ENCODE measurements around the gene KCTD1.
A peak's percentile ranks its signal among the peaks of the same experiment; 100 is the strongest.

The KCTD1 gene

GRCh38 chr18:26545335-26546123, 2.8 kb downstream of the KCTD1 start:
- TF ChIP-seq EGR1 (IDR thresholded peaks at IDR 0.05) (no peak), RAD21 (IDR thresholded peaks at IDR 0.05; ENCODE audit: low read depth) (no peak), EP300 (IDR thresholded peaks at IDR 0.05; ENCODE audit: borderline replicate concordance) (no peak)

DNA sequence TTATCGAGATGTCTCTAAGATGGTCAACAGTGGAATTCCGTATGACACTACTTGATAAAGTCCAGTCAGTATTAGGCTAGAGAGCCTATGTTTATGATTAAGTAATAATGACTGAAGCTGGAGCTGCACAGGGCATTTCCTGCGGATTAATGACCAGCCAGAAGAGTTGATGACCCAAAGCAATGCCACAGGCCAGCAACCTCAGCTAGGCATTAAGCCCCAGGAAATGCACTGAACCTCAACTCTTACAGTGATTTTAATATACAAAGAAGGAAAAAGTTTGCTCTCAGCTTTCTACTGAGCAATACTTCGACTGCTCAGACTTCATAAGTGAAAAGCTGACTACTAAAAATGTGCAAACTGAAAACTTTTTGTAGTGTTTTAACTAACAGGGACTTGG, 3.9 kb downstream of the KCTD1 start:
- 0 out of 2 replicates have a peak, but pooled peaks have one; percentile 4 for TF ChIP-seq TCF12 (IDR thresholded peaks at IDR 0.05; ENCODE audit: low read depth)
- TF ChIP-seq TAF1 (IDR thresholded peaks at IDR 0.05; ENCODE audit: low read depth) = no peak

- TF ChIP-seq YY1 (IDR thresholded peaks at IDR 0.05; ENCODE audit: low read depth) = no peak
- no peak for TF ChIP-seq TEAD4 (IDR thresholded peaks at IDR 0.05)
- no peak for TF ChIP-seq MAX (IDR thresholded peaks at IDR 0.05)
- no peak for TF ChIP-seq EP300 (IDR thresholded peaks at IDR 0.05; ENCODE audit: borderline replicate concordance)
- no peak for TF ChIP-seq CEBPB (IDR thresholded peaks at IDR 0.05)
- TF ChIP-seq FOXM1 (IDR thresholded peaks at IDR 0.05; ENCODE audit: borderline replicate concordance, low read depth) = no peak
- TF ChIP-seq, protein P1, sequence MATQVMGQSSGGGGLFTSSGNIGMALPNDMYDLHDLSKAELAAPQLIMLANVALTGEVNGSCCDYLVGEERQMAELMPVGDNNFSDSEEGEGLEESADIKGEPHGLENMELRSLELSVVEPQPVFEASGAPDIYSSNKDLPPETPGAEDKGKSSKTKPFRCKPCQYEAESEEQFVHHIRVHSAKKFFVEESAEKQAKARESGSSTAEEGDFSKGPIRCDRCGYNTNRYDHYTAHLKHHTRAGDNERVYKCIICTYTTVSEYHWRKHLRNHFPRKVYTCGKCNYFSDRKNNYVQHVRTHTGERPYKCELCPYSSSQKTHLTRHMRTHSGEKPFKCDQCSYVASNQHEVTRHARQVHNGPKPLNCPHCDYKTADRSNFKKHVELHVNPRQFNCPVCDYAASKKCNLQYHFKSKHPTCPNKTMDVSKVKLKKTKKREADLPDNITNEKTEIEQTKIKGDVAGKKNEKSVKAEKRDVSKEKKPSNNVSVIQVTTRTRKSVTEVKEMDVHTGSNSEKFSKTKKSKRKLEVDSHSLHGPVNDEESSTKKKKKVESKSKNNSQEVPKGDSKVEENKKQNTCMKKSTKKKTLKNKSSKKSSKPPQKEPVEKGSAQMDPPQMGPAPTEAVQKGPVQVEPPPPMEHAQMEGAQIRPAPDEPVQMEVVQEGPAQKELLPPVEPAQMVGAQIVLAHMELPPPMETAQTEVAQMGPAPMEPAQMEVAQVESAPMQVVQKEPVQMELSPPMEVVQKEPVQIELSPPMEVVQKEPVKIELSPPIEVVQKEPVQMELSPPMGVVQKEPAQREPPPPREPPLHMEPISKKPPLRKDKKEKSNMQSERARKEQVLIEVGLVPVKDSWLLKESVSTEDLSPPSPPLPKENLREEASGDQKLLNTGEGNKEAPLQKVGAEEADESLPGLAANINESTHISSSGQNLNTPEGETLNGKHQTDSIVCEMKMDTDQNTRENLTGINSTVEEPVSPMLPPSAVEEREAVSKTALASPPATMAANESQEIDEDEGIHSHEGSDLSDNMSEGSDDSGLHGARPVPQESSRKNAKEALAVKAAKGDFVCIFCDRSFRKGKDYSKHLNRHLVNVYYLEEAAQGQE (IDR thresholded peaks at IDR 0.05; ENCODE audit: low read depth) = no peak
- TF ChIP-seq NFIC (IDR thresholded peaks at IDR 0.05) = no peak
- no peak for TF ChIP-seq TAF1 (IDR thresholded peaks at IDR 0.05; ENCODE audit: low read depth)
- no peak for TF ChIP-seq TCF12 (IDR thresholded peaks at IDR 0.05; ENCODE audit: low read depth)
- TF ChIP-seq RAD21 (IDR thresholded peaks at IDR 0.05; ENCODE audit: low read depth) = no peak
- TF ChIP-seq, protein P2, sequence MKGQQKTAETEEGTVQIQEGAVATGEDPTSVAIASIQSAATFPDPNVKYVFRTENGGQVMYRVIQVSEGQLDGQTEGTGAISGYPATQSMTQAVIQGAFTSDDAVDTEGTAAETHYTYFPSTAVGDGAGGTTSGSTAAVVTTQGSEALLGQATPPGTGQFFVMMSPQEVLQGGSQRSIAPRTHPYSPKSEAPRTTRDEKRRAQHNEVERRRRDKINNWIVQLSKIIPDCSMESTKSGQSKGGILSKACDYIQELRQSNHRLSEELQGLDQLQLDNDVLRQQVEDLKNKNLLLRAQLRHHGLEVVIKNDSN (IDR thresholded peaks at IDR 0.05) = no peak
- no peak for TF ChIP-seq EGR1 (IDR thresholded peaks at IDR 0.05)
- no peak for TF ChIP-seq CREB1 (IDR thresholded peaks at IDR 0.05; ENCODE audit: low read depth)
- no peak for TF ChIP-seq ZBTB7A (IDR thresholded peaks at IDR 0.05; ENCODE audit: low read depth)
Measured at GRCh38 chr18:26543373-26543772, 5.0 kb downstream of the KCTD1 start.

DNA sequence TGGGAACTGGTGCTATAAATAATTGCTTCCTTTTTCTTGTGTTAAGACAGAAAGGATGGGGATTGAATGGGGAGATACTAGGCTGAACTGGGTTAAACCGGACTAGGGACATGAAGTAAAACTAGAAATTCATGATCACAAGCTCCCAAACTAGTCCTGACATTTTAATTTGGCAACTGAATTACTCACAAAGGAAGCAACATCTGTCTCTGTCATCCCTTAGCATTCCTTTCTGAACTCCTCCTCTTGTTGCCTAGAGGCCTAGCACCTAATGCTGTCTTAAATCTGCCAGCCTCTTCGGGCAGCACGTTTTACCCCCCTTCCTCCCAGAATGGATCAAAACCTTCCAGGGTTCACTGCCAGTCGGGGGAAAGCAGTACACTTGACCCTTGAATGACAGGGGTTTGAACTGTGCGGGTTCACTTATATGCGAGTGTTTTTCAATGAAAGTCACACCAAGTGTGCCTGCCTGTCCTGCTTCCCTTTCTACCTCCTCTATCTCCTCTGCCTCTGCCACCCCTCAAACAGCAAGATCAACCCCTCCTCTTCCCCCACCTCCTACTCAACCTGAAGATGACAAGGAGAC, 8.2 kb downstream of the KCTD1 start:
- TF ChIP-seq TCF12 (IDR thresholded peaks at IDR 0.05; ENCODE audit: low read depth) = no peak
- no peak for TF ChIP-seq EGR1 (IDR thresholded peaks at IDR 0.05)
- TF ChIP-seq CREB1 (IDR thresholded peaks at IDR 0.05; ENCODE audit: low read depth) = no peak
- TF ChIP-seq, protein P2 (IDR thresholded peaks at IDR 0.05) = no peak
- TF ChIP-seq FOXM1 (IDR thresholded peaks at IDR 0.05; ENCODE audit: borderline replicate concordance, low read depth) = no peak
- TF ChIP-seq NFIC (IDR thresholded peaks at IDR 0.05) = no peak
- no peak for TF ChIP-seq TAF1 (IDR thresholded peaks at IDR 0.05; ENCODE audit: low read depth)
- TF ChIP-seq TEAD4 (IDR thresholded peaks at IDR 0.05) = no peak
- TF ChIP-seq ZBTB7A (IDR thresholded peaks at IDR 0.05; ENCODE audit: low read depth) = no peak
- TF ChIP-seq EP300 (IDR thresholded peaks at IDR 0.05; ENCODE audit: borderline replicate concordance) = no peak
- TF ChIP-seq CEBPB (IDR thresholded peaks at IDR 0.05) = no peak

- TF ChIP-seq, protein P2 (IDR thresholded peaks at IDR 0.05) = no peak
- TF ChIP-seq ZBTB7A (IDR thresholded peaks at IDR 0.05; ENCODE audit: low read depth) (no peak), FOXM1 (IDR thresholded peaks at IDR 0.05; ENCODE audit: borderline replicate concordance, low read depth) (no peak), RAD21 (IDR thresholded peaks at IDR 0.05; ENCODE audit: low read depth) (no peak), TAF1 (IDR thresholded peaks at IDR 0.05; ENCODE audit: low read depth) (no peak), CREB1 (IDR thresholded peaks at IDR 0.05; ENCODE audit: low read depth) (no peak), TCF12 (IDR thresholded peaks at IDR 0.05; ENCODE audit: low read depth) (no peak), YY1 (IDR thresholded peaks at IDR 0.05; ENCODE audit: low read depth) (no peak), NFIC (IDR thresholded peaks at IDR 0.05) (no peak), MAX (IDR thresholded peaks at IDR 0.05) (no peak)
- TF ChIP-seq, protein P1 (IDR thresholded peaks at IDR 0.05; ENCODE audit: low read depth) = no peak
Measured at GRCh38 chr18:26538524-26538923, 9.8 kb downstream of the KCTD1 start.
